ENCODE measurements around the gene BSND. TPM values are rescaled to one million over a fixed set of nuclear protein-coding genes. Genes with fewer than 3 reads are reported as not detected.
A peak's percentile ranks its signal among the peaks of the same experiment; 100 is the strongest.
"Not testable (repeated sequence)": the region's sequence is repeated elsewhere in the genome, so short reads cannot be mapped to it uniquely, and the experiment has no call there.

Gene BSND
- total RNA-seq, 4 donors from 2014 or later, result not detected

DNA sequence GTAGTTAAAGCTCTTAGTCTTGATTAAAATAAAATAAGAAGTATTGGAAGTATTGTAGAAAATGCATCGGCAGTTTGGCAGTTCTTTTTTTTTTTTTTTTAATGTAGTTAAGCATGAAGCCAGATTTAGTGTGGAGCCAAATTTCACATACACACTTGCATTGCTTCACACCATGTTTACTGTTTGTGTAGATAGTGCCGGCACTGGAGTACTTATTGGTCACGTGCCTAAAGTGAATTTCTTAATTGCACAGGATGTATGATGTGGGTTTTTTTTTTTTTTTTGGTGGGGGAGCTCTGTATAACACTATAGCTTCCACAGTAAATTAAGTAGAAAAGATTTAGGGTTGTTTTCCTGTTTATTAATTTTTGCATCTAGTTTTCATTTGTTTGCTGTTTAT lies 39.5 kb upstream of the BSND start:
- TF ChIP-seq, protein P1, sequence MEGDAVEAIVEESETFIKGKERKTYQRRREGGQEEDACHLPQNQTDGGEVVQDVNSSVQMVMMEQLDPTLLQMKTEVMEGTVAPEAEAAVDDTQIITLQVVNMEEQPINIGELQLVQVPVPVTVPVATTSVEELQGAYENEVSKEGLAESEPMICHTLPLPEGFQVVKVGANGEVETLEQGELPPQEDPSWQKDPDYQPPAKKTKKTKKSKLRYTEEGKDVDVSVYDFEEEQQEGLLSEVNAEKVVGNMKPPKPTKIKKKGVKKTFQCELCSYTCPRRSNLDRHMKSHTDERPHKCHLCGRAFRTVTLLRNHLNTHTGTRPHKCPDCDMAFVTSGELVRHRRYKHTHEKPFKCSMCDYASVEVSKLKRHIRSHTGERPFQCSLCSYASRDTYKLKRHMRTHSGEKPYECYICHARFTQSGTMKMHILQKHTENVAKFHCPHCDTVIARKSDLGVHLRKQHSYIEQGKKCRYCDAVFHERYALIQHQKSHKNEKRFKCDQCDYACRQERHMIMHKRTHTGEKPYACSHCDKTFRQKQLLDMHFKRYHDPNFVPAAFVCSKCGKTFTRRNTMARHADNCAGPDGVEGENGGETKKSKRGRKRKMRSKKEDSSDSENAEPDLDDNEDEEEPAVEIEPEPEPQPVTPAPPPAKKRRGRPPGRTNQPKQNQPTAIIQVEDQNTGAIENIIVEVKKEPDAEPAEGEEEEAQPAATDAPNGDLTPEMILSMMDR (IDR thresholded peaks at IDR 0.05), result no peak
- no peak for TF ChIP-seq POLR2A (IDR thresholded peaks at IDR 0.05)
- 61 to 86% methylated on average over 3 of the region's 3 CpGs for WGBS, 2 donors
- no peak for DNase-seq
- H3K27me3 ChIP-seq, result no peaks in the 10 kb centered on the region
- no peaks in the 10 kb centered on the region for H3K36me3 ChIP-seq
- no peaks in the 10 kb centered on the region for H3K4me1 ChIP-seq
- no peak overlapping the region for H3K27ac ChIP-seq
- intact Hi-C loops (cut with DNase I), result no loop called here
- no peak overlapping the region for H3K4me3 ChIP-seq (replicated peaks in 1 of 3)
- H3K9me3 ChIP-seq, result no peaks in the 10 kb centered on the region

GRCh38 chr1:54962612-54963395 lies 35.9 kb upstream of the BSND start:
- intact Hi-C loops (cut with DNase I), result no loop called here
- WGBS, 2 donors, result 70 to 72% methylated on average over 4 of the region's 4 CpGs

GRCh38 chr1:54963829-54964228 lies 34.9 kb upstream of the BSND start:
- H3K27ac ChIP-seq; H3K4me3 ChIP-seq (replicated peaks in 1 of 3); intact Hi-C loops (cut with DNase I); H3K4me1 ChIP-seq; H3K27me3 ChIP-seq; H3K36me3 ChIP-seq; H3K9me3 ChIP-seq; DNase-seq: not testable (repeated sequence)
- WGBS, 2 donors, result 90 to 95% methylated on average over 5 of the region's 5 CpGs

More at GRCh38 chr1:54962612-54963395, 35.9 kb upstream of the BSND start:
- Histone ChIP-seq H3K4me3 (replicated peaks in 1 of 3) (no peak overlapping the region), H3K4me1 (peaks cover 0 to 7% of the 10 kb centered on the region in 2 donors), H3K9me3 (no peaks in the 10 kb centered on the region), H3K27ac (no peak overlapping the region), H3K36me3 (no peaks in the 10 kb centered on the region), H3K27me3 (no peaks in the 10 kb centered on the region)
- no peak for TF ChIP-seq POLR2A (IDR thresholded peaks at IDR 0.05)
- TF ChIP-seq, protein P1 (IDR thresholded peaks at IDR 0.05), result no peak
- no peak for DNase-seq

DNA sequence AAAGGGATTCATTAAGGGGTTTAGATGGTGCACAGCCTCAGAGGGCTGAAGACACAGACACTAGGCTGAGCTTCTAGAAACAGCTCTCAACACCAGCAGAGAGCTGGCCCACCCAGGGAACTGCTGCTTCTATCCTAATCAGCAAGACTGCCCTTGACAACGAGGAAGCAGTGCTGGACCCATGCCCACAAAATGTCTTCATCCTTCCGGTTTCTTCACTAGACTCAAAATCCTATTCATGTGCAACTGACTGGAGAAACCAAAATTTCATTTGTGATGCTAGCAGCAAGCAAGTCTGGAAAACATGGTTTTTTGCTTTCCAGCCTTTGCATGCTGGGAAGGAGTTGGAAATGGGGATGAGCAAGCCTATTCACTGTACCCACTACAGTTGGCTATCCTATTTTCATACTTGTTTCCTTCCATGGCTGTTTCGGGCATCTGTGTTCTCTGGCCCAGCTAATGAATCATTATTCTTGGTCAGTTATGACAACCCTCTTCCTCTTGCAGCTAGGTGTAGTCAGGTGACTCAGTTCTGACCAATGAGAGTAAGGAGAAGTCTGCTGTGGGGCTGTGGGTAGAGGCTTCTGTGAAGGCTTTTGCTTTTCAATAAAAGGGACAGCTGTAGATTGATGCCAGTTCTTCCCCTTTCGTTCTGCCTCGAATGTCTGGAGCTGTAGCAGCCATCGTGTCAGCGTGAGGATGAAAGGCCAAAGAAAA lies 33.0 kb upstream of the BSND start:
- Histone ChIP-seq H3K27ac (no peak overlapping the region), H3K4me3 (replicated peaks in 1 of 3) (no peak overlapping the region), H3K27me3 (no peaks in the 10 kb centered on the region), H3K4me1 (peaks cover 0 to 7% of the 10 kb centered on the region in 2 donors), H3K9me3 (no peaks in the 10 kb centered on the region), H3K36me3 (no peaks in the 10 kb centered on the region)
- WGBS, 2 donors, result 56 to 64% methylated on average over 7 of the region's 7 CpGs
- DNase-seq, result peak; percentile 45 to 75
- intact Hi-C loops (cut with DNase I), result no loop called here
- TF ChIP-seq, protein P1 (IDR thresholded peaks at IDR 0.05), result no peak
- TF ChIP-seq POLR2A (IDR thresholded peaks at IDR 0.05), result no peak

- H3K36me3 ChIP-seq, result no peaks in the 10 kb centered on the region
- TF ChIP-seq POLR2A (IDR thresholded peaks at IDR 0.05), result no peak
- H3K4me3 ChIP-seq (replicated peaks in 1 of 3), result no peak overlapping the region
- WGBS, 2 donors, result 81 to 82% methylated on average over 5 of the region's 5 CpGs
- no peaks in the 10 kb centered on the region for H3K27me3 ChIP-seq
- intact Hi-C loops (cut with DNase I), result no loop called here
- H3K27ac ChIP-seq, result no peak overlapping the region
- no peaks in the 10 kb centered on the region for H3K9me3 ChIP-seq
- no peak for DNase-seq
- H3K4me1 ChIP-seq, result peaks cover 0 to 7% of the 10 kb centered on the region in 2 donors
These were observed 31.4 kb upstream of the BSND start for GRCh38 chr1:54967372-54967771.

GRCh38 chr1:54968551-54968950 lies 30.2 kb upstream of the BSND start:
- intact Hi-C loops (cut with DNase I), result no loop called here
- DNase-seq, result no peak
- 49 to 69% methylated on average over 4 of the region's 4 CpGs for WGBS, 2 donors
- Histone ChIP-seq H3K4me3 (replicated peaks in 1 of 3) (no peak overlapping the region), H3K36me3 (no peaks in the 10 kb centered on the region), H3K4me1 (peaks cover 0 to 7% of the 10 kb centered on the region in 2 donors), H3K27ac (no peak overlapping the region), H3K27me3 (no peaks in the 10 kb centered on the region), H3K9me3 (no peaks in the 10 kb centered on the region)
- TF ChIP-seq, protein P1 (IDR thresholded peaks at IDR 0.05), result no peak
